ENCODE results near the gene PTH1R.

PTH1R gene

GRCh38 chr3:46883054-46883829 is 5.7 kb downstream of the PTH1R start:
- no peak for DNase-seq (ENCODE audit: low spot score)

- no peak for DNase-seq (ENCODE audit: low spot score)
These were observed 6.3 kb downstream of the PTH1R start for GRCh38 chr3:46883830-46884185.

DNA sequence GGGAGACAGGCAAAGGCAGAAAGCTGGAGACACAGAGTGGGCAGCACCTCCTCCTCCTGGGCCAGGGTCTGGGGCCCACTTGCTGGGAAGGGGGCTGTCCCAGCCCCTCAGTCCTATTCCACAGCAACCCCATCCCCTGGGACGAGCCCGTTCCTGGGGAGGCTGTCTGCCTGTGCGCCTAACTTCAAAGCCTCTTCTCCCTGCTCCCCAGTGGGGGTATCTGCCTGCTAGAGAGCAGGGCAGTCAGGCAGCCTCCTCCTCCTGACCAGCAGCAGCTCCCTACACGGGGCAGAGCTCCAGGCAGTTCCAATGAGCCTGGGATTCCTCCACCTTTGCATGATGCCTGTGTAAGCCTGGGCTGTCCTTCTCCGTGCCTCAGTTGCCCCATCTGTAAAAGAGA is 6.9 kb downstream of the PTH1R start:
- no peak for DNase-seq (ENCODE audit: low spot score)

GRCh38 chr3:46884929-46885328 is 7.4 kb downstream of the PTH1R start:
- DNase-seq (ENCODE audit: low spot score): no peak

GRCh38 chr3:46885612-46886011 is 8.1 kb downstream of the PTH1R start:
- DNase-seq (ENCODE audit: low spot score): no peak

DNA sequence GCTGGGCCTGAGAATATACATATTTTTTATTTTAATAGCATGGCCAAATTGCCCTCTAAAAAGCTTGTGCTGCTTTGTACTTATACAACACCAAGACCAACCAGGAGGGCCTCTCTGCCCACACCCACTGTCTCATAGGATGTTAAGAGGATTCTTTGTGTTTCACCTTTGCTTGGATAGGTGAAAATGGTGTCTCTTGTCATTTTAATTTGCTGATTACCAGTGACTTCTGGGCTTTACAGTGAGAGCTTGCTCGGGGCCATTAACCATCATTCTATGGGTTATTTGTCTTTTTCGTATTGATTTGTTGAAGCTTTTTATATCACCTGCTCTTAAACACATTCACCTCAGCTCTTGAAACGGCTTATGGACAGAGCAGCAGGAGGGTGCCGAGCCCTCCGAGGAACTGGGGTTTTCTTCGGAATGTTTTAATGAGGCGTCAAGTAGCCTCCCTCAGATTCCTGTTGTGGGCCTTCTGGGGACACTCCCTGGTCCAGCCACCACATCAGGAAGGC is 10.5 kb downstream of the PTH1R start:
- no peak for DNase-seq (ENCODE audit: low spot score)

DNA sequence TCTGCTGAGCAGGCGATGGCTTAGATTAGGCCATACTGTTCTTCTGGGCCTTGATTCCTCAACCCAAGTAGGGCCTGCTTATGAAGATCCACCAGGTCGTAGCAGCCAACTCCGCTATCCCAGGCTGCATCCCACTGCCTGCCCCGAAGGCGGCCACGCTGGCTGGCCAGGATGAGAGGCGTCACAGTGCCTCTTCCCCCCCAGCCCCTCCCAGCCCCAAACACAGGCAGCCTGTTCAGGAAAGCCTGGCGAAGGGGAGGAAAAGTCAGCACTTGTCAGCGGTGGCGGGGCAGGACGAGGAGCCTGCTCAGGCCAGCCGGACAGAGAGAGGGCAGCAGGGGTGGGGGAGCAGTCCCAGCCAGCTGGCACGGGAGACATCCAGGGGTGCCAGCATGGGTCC is 11.2 kb downstream of the PTH1R start:
- DNase-seq (ENCODE audit: low spot score): no peak

DNA sequence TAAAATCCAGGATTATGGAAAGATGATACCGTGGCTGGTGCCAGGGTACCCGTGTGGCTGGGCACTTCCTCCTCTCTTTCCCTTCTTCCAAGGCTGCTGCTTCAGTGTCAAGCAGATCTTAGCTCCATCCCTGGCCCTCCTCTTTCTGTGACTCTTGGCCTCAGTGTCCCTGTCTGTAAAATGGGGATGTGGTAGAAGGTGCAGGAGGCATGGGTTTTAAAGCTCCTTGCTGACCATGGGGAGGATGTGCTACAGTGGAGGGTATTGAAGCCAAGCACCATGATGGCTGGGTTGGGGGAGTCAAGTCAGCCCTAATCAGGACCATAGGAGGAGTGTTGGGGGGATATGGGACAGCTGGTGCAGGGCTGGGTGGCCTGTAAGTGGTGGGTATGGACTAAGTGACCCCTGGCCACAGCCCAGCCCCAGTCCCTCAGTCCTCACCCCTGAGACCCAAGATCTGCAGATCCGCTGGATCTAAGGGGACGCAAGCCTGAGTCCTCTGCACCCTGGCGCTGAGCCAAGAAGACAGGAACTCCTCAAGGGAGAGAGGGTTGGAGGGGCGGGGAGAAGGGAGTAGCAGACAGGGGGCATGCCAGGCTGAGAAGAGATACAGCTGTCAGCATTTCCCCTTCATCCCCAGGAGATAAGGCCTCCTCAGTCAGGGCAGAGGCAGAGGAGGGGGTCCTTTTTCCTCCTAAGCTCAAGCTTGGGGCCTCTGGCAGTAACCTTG is 12.0 kb downstream of the PTH1R start:
- no peak for DNase-seq (ENCODE audit: low spot score)

- DNase-seq (ENCODE audit: low spot score): no peak
These were observed 12.6 kb downstream of the PTH1R start for GRCh38 chr3:46890132-46890531.

DNA sequence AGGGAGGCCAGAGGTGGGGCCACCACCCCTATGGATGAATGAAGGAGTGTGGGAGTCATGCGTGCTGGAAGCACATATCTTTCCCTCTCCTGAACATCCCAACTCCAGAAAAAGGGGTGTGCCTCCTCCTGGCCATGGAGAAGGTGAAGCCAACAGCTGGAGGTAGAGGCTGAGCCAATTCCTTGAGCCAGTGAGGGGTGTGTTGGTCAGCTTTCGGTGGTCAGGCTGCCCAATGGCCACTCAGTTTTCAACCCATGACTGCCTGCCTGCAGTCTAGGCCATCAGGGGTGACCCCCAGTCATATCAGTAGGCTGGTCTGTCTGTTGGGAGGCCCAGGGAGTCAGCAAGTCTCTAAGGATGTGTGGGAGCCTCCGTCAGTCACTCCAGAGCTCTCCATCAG is 13.6 kb downstream of the PTH1R start:
- DNase-seq (ENCODE audit: low spot score): no peak

DNA sequence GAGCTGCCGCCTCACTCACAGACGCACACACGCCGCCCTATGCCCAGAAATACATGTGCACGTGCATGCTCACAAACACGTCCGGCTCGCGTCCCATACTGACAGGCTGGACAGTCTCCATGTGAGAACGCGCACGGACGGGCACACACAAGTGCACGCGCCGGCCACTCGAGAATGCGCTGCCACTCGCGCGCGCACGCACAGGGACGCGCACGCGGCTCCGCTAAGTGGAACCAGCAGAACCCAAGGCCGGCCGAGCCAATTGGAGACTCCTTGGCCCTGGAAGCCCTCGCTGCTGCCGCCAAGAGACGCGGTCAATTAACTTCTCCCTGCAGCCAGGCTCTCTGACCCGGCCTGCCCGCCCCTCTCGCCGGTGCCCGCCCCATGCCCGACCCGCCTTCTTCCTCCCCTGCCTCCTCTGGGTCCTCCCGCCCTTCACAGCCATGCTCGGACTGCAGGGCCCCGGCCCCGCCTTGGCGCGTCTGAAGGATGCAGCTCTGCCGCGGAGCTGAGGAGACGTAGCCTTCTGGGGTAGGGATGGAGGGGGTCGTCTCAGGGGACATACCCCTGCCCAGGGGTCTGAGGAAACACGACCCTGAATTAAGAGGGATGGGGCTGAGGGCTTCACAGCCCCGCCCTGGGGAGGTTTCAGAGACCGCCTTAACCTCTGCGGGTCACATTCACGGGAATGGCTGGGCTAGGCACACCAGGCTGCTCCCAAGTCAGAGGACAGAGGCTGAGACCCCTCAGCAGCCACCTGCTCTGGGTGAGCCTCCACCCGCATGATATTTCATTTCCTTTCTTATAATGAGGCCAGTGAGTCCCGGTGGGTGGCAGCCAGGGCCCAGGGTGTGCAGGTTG is 15.0 kb downstream of the PTH1R start:
- DNase-seq (ENCODE audit: low spot score): no peak

DNA sequence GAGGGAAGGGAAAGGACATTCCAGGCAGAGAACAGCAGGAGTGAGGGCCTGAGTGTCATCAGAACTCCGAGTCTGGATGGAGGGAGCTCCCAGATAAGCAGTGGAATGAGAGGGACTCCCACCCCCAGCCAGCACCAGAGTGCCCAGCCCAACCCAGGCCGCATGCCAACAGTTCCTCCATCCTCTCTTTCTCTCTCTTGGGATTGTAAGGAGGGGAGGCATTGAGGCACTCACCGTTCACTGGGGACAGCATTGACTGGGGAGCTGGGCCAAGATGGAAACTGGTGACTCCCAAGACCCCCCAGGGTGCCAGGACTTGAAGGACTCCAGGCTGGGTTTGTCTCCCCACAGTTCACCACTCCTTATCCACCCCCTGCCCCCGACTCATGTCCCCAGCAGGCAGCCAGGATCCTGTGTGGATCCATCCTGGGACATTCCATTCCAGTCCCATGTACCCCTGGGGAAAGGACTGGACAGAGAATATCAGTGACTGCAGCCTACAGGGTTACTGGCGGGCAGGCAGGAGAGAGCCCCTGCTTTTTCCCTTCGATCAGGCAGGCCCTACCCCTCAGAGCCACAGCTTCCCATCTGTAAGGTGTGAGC is 15.7 kb downstream of the PTH1R start:
- DNase-seq (ENCODE audit: low spot score): no peak

DNA sequence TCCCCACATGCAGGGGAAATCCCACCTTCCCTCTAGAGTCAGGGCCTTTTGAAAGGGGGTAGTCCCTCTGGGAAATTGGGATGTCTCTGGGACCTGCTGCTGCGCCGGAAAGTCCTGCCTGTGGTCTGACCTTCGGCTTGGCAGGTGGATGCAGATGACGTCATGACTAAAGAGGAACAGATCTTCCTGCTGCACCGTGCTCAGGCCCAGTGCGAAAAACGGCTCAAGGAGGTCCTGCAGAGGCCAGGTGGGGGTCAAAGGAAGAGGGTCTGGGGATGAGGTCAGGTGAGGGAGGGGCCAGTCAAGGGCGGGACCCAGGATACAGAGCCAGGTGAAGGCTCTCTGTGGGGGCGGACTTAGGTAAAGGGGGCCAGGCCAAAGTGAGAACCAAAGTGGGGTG is 16.2 kb downstream of the PTH1R start:
- no peak for DNase-seq (ENCODE audit: low spot score)

DNA sequence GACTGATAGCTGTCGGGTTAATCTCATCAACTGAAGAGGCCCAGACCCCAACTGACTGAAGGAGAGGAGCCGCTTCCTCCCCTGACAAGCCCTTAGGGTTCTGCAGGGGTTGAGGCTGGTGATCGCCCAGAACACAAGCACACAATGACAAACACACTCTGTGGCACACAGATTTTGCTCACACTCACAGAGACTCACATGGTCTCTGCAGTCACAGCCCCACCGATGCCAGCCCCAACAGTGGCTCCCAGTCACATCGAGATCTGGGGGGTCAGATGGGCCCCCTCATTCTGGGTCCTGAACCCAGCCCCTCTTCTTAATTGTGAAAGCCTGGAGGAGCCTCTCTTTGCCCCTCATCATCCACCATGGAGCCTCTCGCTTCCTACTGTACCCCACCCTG is 16.7 kb downstream of the PTH1R start:
- DNase-seq (ENCODE audit: low spot score): no peak

DNA sequence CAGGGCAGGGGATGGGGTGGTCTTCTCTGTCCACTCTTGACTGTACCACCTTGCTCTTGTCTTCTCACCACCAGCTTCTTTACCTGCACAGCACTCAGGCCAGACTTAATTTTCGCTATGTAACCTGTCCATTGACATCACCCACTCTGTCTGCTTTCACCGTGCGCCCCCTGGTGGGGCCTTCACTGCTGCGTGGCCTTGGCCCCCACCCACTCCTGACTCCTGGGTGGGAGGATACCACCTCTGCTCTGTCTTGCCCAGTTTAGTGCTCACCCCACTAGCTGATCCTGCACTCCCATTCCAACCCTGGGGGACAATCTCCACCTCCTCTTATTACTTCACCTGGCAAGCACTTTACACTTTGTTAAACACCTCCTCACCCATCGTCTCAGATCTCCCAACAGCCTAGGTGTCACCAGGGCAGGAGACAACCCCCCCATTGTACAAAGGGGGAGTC is 17.7 kb downstream of the PTH1R start:
- peak; percentile 46 for DNase-seq (ENCODE audit: low spot score)

DNA sequence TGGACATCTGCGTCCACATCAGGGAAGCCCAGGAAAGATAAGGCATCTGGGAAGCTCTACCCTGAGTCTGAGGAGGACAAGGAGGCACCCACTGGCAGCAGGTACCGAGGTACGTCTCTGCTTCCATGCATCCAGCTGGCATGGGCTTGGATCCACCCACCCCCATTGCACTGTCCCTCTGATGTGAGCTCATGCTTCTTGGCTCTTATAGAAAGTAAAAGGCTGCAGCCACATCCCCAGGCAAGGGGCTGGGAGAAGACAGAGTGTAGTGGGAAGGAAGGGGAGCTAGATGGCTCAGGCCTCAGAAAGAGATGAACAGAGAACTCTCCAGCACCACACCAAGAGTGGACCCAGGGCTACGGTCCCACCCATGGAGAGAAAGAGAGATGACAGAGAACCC is 18.2 kb downstream of the PTH1R start:
- DNase-seq (ENCODE audit: low spot score): no peak

DNA sequence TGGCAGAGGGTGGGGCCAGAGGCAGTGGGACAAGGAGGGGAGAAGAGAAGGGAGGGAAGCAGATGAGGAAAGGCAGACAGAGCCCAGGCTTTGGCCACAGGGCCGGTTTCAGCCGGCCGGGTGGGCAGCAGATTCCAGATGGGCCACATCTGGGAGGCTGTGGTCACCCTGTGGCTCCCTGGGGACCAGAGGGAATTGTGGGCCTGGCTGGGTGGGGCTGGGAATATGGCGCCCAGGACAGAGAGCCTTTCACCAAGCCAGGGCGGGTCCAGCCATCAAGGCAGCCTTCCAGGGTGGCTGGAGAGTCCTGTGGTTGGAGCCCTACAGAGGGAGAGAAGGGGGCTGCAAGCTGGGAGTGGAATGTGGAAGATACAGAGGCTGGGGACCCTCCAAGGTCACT is 18.9 kb downstream of the PTH1R start:
- DNase-seq (ENCODE audit: low spot score): no peak

- no peak for DNase-seq (ENCODE audit: low spot score)
These were observed 19.5 kb downstream of the PTH1R start for GRCh38 chr3:46897031-46897430.

- DNase-seq (ENCODE audit: low spot score): no peak
These were observed 20.4 kb downstream of the PTH1R start for GRCh38 chr3:46897829-46898320.

DNA sequence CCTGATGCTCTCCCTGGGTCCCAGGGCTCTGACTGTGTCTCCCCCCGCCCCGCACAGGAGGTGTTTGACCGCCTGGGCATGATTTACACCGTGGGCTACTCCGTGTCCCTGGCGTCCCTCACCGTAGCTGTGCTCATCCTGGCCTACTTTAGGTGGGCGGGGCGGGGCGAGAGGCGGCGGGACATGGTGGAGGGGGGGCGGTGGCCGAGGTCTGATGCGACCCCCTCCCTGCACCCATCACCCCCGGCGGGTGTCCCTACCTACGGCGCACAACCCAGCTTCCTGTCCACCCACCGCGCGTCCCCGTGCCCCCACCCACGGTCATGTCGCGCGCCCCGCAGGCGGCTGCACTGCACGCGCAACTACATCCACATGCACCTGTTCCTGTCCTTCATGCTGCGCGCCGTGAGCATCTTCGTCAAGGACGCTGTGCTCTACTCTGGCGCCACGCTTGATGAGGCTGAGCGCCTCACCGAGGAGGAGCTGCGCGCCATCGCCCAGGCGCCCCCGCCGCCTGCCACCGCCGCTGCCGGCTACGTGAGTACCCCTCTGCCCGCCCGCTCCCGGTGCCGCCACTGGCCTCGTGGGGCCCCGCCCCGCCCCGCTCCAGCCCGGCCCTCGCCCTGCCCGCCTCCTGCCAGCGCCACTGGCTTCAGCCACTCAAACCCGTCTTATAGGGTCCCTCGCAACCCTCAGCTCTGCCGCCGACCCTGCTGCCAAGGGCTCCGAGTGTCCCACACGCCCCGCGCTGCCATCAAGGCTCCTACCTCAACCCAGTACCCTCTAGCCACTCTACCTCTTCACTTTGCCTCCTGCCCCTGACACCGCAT is 21.0 kb downstream of the PTH1R start:
- DNase-seq (ENCODE audit: low spot score): no peak

Measured in hematopoietic multipotent progenitor cell treated with erythropoietin and hydrocortisone succinate and interleukin-3 and kit ligand, for 17 days (in vitro differentiated cells).